Measurements from ENCODE around the gene MMP23B.
"Not testable (repeated sequence)": the region's sequence is repeated elsewhere in the genome, so short reads cannot be mapped to it uniquely, and the experiment has no call there.

Gene MMP23B

GRCh38 chr1:1631782-1632420 lies at the start of gene MMP23B:
Gene MMP23B, plus strand, starts transcription at chr1:1632173. Its CDS starts 46 bp downstream, at chr1:1632219.
- DNase-seq (ENCODE audit: low spot score in 2 of 2) (no peak), ATAC-seq (replicated peaks; ENCODE audit: extremely low read depth, poor library complexity, severe bottlenecking) (no peak)
- Mint-ChIP-seq H3K36me3 (ENCODE audit: insufficient read depth) (peaks cover 17% of the 10 kb centered on the region), H3K9me3 (no peaks in the 10 kb centered on the region), H3K27ac (ENCODE audit: low read depth) (peak within 1 kb of the TSS; percentile 94), H3K27me3 (no peaks in the 10 kb centered on the region), H3K4me1 (peaks cover 8% of the 10 kb centered on the region), H3K4me3 (peak within 1 kb of the TSS; percentile 85)

GRCh38 chr1:1582585-1583346 lies 49.2 kb upstream of the MMP23B start:
- Mint-ChIP-seq H3K36me3 (ENCODE audit: insufficient read depth) (no peaks in the 10 kb centered on the region), H3K27ac (ENCODE audit: low read depth) (no peak overlapping the region), H3K9me3 (no peaks in the 10 kb centered on the region), H3K4me3 (no peak overlapping the region), H3K4me1 (no peaks in the 10 kb centered on the region), H3K27me3 (peaks cover 24% of the 10 kb centered on the region)
- no peak for DNase-seq (ENCODE audit: low spot score in 2 of 2)
- ATAC-seq (replicated peaks; ENCODE audit: extremely low read depth, poor library complexity, severe bottlenecking): no peak

GRCh38 chr1:1583347-1584010 lies 48.5 kb upstream of the MMP23B start:
- no peaks in the 10 kb centered on the region for H3K9me3 Mint-ChIP-seq

GRCh38 chr1:1591452-1591851 lies 40.5 kb upstream of the MMP23B start:
- no peaks in the 10 kb centered on the region for H3K36me3 Mint-ChIP-seq (ENCODE audit: insufficient read depth)
- ATAC-seq (replicated peaks; ENCODE audit: extremely low read depth, poor library complexity, severe bottlenecking): no peak
- no peak for DNase-seq (ENCODE audit: low spot score in 2 of 2)
- no peak overlapping the region for H3K4me3 Mint-ChIP-seq
- no peaks in the 10 kb centered on the region for H3K9me3 Mint-ChIP-seq
- peaks cover 9% of the 10 kb centered on the region for H3K27me3 Mint-ChIP-seq
- H3K4me1 Mint-ChIP-seq: no peaks in the 10 kb centered on the region
- H3K27ac Mint-ChIP-seq (ENCODE audit: low read depth): no peak overlapping the region

More at GRCh38 chr1:1583347-1584010, 48.5 kb upstream of the MMP23B start:
- H3K4me1 Mint-ChIP-seq: no peaks in the 10 kb centered on the region
- H3K27me3 Mint-ChIP-seq: peaks cover 27% of the 10 kb centered on the region
- DNase-seq (ENCODE audit: low spot score in 2 of 2): no peak
- no peak overlapping the region for H3K4me3 Mint-ChIP-seq
- no peaks in the 10 kb centered on the region for H3K36me3 Mint-ChIP-seq (ENCODE audit: insufficient read depth)
- no peak overlapping the region for H3K27ac Mint-ChIP-seq (ENCODE audit: low read depth)
- no peak for ATAC-seq (replicated peaks; ENCODE audit: extremely low read depth, poor library complexity, severe bottlenecking)

- H3K36me3 Mint-ChIP-seq (ENCODE audit: insufficient read depth): no peaks in the 10 kb centered on the region
- no peak overlapping the region for H3K27ac Mint-ChIP-seq (ENCODE audit: low read depth)
- no peak overlapping the region for H3K4me3 Mint-ChIP-seq
- ATAC-seq (replicated peaks; ENCODE audit: extremely low read depth, poor library complexity, severe bottlenecking): no peak
- peaks cover 5% of the 10 kb centered on the region for H3K4me1 Mint-ChIP-seq
- H3K9me3 Mint-ChIP-seq: no peaks in the 10 kb centered on the region
- H3K27me3 Mint-ChIP-seq: no peaks in the 10 kb centered on the region
- no peak for DNase-seq (ENCODE audit: low spot score in 2 of 2)
These were observed 38.0 kb upstream of the MMP23B start for GRCh38 chr1:1593834-1594601.

GRCh38 chr1:1594602-1595260 lies 37.2 kb upstream of the MMP23B start:
- Mint-ChIP-seq H3K4me1 (peaks cover 7% of the 10 kb centered on the region), H3K27ac (ENCODE audit: low read depth) (no peak overlapping the region), H3K27me3 (no peaks in the 10 kb centered on the region), H3K9me3 (no peaks in the 10 kb centered on the region), H3K4me3 (no peak overlapping the region), H3K36me3 (ENCODE audit: insufficient read depth) (no peaks in the 10 kb centered on the region)
- DNase-seq (ENCODE audit: low spot score in 2 of 2) (no peak), ATAC-seq (replicated peaks; ENCODE audit: extremely low read depth, poor library complexity, severe bottlenecking) (no peak)

GRCh38 chr1:1595341-1595740 lies 36.6 kb upstream of the MMP23B start:
- H3K9me3 Mint-ChIP-seq; H3K36me3 Mint-ChIP-seq (ENCODE audit: insufficient read depth); H3K4me1 Mint-ChIP-seq; ATAC-seq (replicated peaks; ENCODE audit: extremely low read depth, poor library complexity, severe bottlenecking); DNase-seq (ENCODE audit: low spot score in 2 of 2); H3K27ac Mint-ChIP-seq (ENCODE audit: low read depth); H3K4me3 Mint-ChIP-seq; H3K27me3 Mint-ChIP-seq: not testable (repeated sequence)

- ATAC-seq (replicated peaks; ENCODE audit: extremely low read depth, poor library complexity, severe bottlenecking): no peak
These were observed 35.3 kb upstream of the MMP23B start for GRCh38 chr1:1596493-1597274.

GRCh38 chr1:1597275-1597930 lies 34.6 kb upstream of the MMP23B start:
- Mint-ChIP-seq H3K36me3 (ENCODE audit: insufficient read depth) (no peaks in the 10 kb centered on the region), H3K27me3 (no peaks in the 10 kb centered on the region), H3K4me1 (peaks cover 7% of the 10 kb centered on the region), H3K27ac (ENCODE audit: low read depth) (no peak overlapping the region), H3K9me3 (no peaks in the 10 kb centered on the region), H3K4me3 (no peak overlapping the region)
- DNase-seq (ENCODE audit: low spot score in 2 of 2) (no peak), ATAC-seq (replicated peaks; ENCODE audit: extremely low read depth, poor library complexity, severe bottlenecking) (no peak)

More at GRCh38 chr1:1596493-1597274, 35.3 kb upstream of the MMP23B start:
- DNase-seq (ENCODE audit: low spot score in 2 of 2): no peak
- Mint-ChIP-seq H3K4me3 (no peak overlapping the region), H3K36me3 (ENCODE audit: insufficient read depth) (no peaks in the 10 kb centered on the region), H3K27me3 (no peaks in the 10 kb centered on the region), H3K9me3 (no peaks in the 10 kb centered on the region), H3K4me1 (peaks cover 7% of the 10 kb centered on the region), H3K27ac (ENCODE audit: low read depth) (no peak overlapping the region)

GRCh38 chr1:1598051-1598719 lies 33.8 kb upstream of the MMP23B start:
- ATAC-seq (replicated peaks; ENCODE audit: extremely low read depth, poor library complexity, severe bottlenecking): no peak
- H3K9me3 Mint-ChIP-seq: no peaks in the 10 kb centered on the region
- peaks cover 7% of the 10 kb centered on the region for H3K4me1 Mint-ChIP-seq
- no peak for DNase-seq (ENCODE audit: low spot score in 2 of 2)
- no peaks in the 10 kb centered on the region for H3K36me3 Mint-ChIP-seq (ENCODE audit: insufficient read depth)
- peak overlapping the region; percentile 78 for H3K4me3 Mint-ChIP-seq
- no peaks in the 10 kb centered on the region for H3K27me3 Mint-ChIP-seq
- H3K27ac Mint-ChIP-seq (ENCODE audit: low read depth): no peak overlapping the region

- ATAC-seq (replicated peaks; ENCODE audit: extremely low read depth, poor library complexity, severe bottlenecking): no peak
These were observed 33.3 kb upstream of the MMP23B start for GRCh38 chr1:1598720-1599029.

More at GRCh38 chr1:1598720-1599029, 33.3 kb upstream of the MMP23B start:
- Mint-ChIP-seq H3K27me3 (no peaks in the 10 kb centered on the region), H3K9me3 (no peaks in the 10 kb centered on the region), H3K4me3 (peak overlapping the region; percentile 78), H3K27ac (ENCODE audit: low read depth) (peak overlapping the region; percentile 60), H3K4me1 (peaks cover 7% of the 10 kb centered on the region), H3K36me3 (ENCODE audit: insufficient read depth) (no peaks in the 10 kb centered on the region)
- no peak for DNase-seq (ENCODE audit: low spot score in 2 of 2)
